ENCODE measurements around the gene BMPR1A. TPM values are rescaled to one million over a fixed set of nuclear protein-coding genes. Genes with fewer than 3 reads are reported as not detected.

Gene BMPR1A
- total RNA-seq, 1 experiment from 2014 or later: 21.4 TPM

DNA sequence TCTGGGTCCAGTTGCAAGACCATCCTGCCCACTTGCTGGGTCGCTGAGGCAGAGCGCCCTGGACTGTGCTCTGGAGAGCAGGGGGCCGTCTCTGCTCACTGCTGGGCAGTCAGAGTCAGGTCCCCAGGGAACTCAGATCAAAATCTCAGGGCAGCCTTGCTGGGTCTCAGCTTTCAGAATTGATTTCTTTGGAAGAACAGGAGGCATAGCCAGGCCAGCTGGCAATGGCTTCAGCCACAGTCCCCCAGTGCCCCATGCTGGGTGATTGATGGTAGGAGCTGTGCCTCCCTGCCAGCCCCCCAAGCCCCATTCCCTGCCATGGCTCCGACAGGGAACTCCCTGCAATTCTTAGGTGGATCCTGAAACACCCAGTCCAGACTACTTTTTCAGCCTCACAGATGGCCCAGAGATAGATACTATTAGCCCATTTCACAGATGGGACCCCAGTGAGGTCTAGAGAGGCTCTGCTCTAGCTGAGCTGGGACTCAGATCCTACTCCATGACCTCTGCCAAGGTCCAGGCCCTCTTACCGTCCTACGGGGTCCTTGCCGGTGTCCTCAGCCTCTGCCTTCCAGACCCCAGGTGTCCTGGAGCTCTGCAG lies 200.5 kb downstream of the BMPR1A start:
- no peak for DNase-seq
- Mint-ChIP-seq H3K36me3 (ENCODE audit: insufficient read depth, unreplicated experiment) (peaks cover 6% of the 10 kb centered on the region), H3K27ac (ENCODE audit: unreplicated experiment) (no peak overlapping the region), H3K9me3 (ENCODE audit: low read depth, unreplicated experiment) (no peaks in the 10 kb centered on the region), H3K4me3 (ENCODE audit: low read depth, unreplicated experiment) (no peak overlapping the region), H3K27me3 (ENCODE audit: unreplicated experiment) (no peaks in the 10 kb centered on the region), H3K4me1 (ENCODE audit: low read depth, unreplicated experiment) (peaks cover 9% of the 10 kb centered on the region)
- TF ChIP-seq, protein P1, sequence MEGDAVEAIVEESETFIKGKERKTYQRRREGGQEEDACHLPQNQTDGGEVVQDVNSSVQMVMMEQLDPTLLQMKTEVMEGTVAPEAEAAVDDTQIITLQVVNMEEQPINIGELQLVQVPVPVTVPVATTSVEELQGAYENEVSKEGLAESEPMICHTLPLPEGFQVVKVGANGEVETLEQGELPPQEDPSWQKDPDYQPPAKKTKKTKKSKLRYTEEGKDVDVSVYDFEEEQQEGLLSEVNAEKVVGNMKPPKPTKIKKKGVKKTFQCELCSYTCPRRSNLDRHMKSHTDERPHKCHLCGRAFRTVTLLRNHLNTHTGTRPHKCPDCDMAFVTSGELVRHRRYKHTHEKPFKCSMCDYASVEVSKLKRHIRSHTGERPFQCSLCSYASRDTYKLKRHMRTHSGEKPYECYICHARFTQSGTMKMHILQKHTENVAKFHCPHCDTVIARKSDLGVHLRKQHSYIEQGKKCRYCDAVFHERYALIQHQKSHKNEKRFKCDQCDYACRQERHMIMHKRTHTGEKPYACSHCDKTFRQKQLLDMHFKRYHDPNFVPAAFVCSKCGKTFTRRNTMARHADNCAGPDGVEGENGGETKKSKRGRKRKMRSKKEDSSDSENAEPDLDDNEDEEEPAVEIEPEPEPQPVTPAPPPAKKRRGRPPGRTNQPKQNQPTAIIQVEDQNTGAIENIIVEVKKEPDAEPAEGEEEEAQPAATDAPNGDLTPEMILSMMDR (IDR thresholded peaks at IDR 0.05; ENCODE audit: unreplicated experiment): no peak
- intact Hi-C loops (cut with micrococcal nuclease; ENCODE audit: unreplicated experiment): no loop called here
- no TSS peak for BruUV-seq (replicated peaks)
- CTCF ChIA-PET: no interaction called here

DNA sequence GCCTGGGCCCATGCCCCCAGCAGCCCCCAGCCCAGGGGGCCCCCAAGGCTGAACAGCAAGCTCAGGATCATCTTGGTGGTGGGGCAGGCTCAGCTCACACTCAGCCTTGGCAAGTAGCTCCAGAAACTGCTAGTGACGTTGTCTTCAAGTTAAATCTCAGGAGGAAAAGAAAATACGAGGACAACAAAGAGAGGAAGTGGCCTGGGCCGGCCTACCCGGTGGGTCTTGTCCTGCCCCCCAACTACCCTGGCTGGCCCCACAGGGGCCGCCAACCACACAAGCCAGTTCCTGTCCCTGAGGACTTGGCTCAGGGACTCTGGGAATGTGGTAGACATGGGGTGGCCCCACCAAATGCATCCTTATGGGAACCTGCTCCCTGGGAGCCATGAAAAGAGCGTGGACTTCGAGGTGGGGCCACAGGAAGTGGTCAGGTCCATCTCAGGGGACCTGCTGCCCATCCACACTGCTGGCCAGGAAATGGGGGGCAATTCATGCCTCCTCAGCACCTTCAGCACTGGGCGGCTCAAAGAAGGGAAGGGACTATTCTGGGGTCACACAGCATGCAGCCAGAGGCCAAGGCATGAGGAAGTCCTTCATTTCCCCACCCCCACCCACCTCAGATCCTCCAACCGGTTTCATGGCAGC lies 201.2 kb downstream of the BMPR1A start, which contains the start of gene MMRN2:
Gene MMRN2, minus strand, starts transcription at position 145 of the 645 bp plus-strand sequence. Its CDS starts 74 bp downstream, at position 71.
- Mint-ChIP-seq H3K27ac (ENCODE audit: unreplicated experiment) (no peak within 1 kb of the TSS), H3K4me1 (ENCODE audit: low read depth, unreplicated experiment) (peaks cover 9% of the 10 kb centered on the region), H3K27me3 (ENCODE audit: unreplicated experiment) (no peaks in the 10 kb centered on the region), H3K36me3 (ENCODE audit: insufficient read depth, unreplicated experiment) (peaks cover 6% of the 10 kb centered on the region), H3K9me3 (ENCODE audit: low read depth, unreplicated experiment) (no peaks in the 10 kb centered on the region), H3K4me3 (ENCODE audit: low read depth, unreplicated experiment) (peak within 1 kb of the TSS; percentile 35)
- intact Hi-C loops (cut with micrococcal nuclease; ENCODE audit: unreplicated experiment): no loop called here
- CTCF ChIA-PET: interaction anchor here (0.7 kb wide), 1 partner anchor 266 kb away, joined by 7 read pairs; no protein-coding TSS in a partner anchor
- no peak for DNase-seq
- TF ChIP-seq, protein P1 (IDR thresholded peaks at IDR 0.05; ENCODE audit: unreplicated experiment): no peak
- BruUV-seq (replicated peaks): no TSS peak

DNA sequence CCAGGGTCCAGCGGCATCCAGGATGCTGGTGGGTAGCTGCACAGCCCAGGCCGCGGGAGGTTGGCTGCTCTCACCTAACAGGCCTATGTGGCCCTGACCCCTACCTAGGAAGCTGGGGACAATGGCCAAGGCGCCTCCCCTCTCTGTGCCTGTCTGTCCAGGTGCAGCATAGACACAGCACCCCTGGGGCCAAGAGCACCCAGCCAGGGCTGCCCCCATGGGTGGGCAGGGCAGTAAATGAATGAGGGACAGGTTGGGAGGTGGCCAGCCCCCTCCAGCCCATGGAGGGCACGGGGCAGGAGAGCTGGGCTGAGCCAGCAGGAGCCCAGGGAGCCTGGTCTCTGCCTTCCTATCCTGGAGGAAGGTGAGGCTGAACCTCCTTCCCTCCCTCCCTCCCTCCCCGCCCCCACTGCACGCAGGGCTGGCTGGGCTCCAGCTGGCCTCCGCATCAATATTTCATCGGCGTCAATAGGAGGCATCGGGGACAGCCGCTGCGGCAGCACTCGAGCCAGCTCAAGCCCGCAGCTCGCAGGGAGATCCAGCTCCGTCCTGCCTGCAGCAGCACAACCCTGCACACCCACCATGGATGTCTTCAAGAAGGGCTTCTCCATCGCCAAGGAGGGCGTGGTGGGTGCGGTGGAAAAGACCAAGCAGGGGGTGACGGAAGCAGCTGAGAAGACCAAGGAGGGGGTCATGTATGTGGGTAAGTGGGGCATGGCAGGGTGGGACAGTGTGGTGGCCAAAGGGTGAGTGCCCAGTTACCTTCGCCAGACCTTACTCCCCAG lies 201.9 kb downstream of the BMPR1A start, which contains the start of gene SNCG:
Gene SNCG, plus strand, starts transcription at position 484 of the 785 bp plus-strand sequence. Its CDS starts 99 bp downstream, at position 583.
- no peak within 1 kb of the TSS for H3K27ac Mint-ChIP-seq (ENCODE audit: unreplicated experiment)
- H3K27me3 Mint-ChIP-seq (ENCODE audit: unreplicated experiment): no peaks in the 10 kb centered on the region
- no TSS peak for BruUV-seq (replicated peaks)
- H3K9me3 Mint-ChIP-seq (ENCODE audit: low read depth, unreplicated experiment): no peaks in the 10 kb centered on the region
- peaks cover 6% of the 10 kb centered on the region for H3K36me3 Mint-ChIP-seq (ENCODE audit: insufficient read depth, unreplicated experiment)
- TF ChIP-seq, protein P1 (IDR thresholded peaks at IDR 0.05; ENCODE audit: unreplicated experiment): no peak
- peak within 1 kb of the TSS; percentile 35 for H3K4me3 Mint-ChIP-seq (ENCODE audit: low read depth, unreplicated experiment)
- peaks cover 9% of the 10 kb centered on the region for H3K4me1 Mint-ChIP-seq (ENCODE audit: low read depth, unreplicated experiment)
- intact Hi-C loops (cut with micrococcal nuclease; ENCODE audit: unreplicated experiment): no loop called here
- DNase-seq: no peak
- CTCF ChIA-PET: interaction anchor here (0.7 kb wide), 1 partner anchor 267 kb away, joined by 7 read pairs; no protein-coding TSS in a partner anchor

DNA sequence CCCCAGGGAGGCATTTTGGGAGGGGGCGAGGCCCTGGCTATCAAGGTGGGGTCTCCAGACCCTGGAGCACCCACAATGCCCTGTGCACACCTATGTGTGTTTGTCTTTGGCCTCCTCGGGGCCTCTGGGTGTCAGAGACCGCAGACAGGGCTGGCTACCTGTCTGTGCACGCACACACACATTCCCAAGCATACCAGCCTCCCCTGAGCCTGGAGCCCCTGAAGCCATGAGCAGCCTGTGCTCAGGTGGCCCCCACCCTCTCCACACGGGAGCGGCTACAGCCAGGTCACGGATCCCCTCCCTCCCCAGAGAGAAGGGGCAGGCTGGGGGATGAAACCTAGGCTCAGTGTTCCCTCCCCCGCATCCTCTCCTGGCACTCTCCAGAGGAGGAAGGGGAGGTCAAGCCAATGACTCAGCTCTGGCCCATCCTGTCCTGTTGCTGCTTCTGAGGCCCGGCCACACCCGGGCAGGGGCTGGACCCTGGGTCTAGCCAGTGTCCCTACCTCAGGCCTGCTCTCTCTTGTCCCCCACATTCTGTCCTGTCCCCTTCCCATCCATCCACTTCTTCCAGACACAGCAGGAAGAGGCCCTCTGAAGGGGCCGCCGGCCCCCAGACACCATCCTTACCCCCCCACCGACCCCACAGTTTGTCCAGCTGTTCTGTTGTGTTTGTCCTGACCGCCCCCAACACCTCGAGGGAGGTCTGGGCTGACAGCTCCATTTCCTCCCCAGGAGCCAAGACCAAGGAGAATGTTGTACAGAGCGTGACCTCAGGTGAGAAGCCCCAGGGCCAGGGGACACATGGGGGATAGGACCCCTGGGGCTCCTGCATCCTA lies 202.7 kb downstream of the BMPR1A start:
- Mint-ChIP-seq H3K27ac (ENCODE audit: unreplicated experiment) (no peak overlapping the region), H3K4me3 (ENCODE audit: low read depth, unreplicated experiment) (peak overlapping the region; percentile 35), H3K36me3 (ENCODE audit: insufficient read depth, unreplicated experiment) (peaks cover 6% of the 10 kb centered on the region), H3K4me1 (ENCODE audit: low read depth, unreplicated experiment) (peaks cover 9% of the 10 kb centered on the region), H3K27me3 (ENCODE audit: unreplicated experiment) (no peaks in the 10 kb centered on the region), H3K9me3 (ENCODE audit: low read depth, unreplicated experiment) (no peaks in the 10 kb centered on the region)
- TF ChIP-seq, protein P1 (IDR thresholded peaks at IDR 0.05; ENCODE audit: unreplicated experiment): no peak
- DNase-seq: peak; percentile 51
- CTCF ChIA-PET: no interaction called here
- BruUV-seq (replicated peaks): no TSS peak
- intact Hi-C loops (cut with micrococcal nuclease; ENCODE audit: unreplicated experiment): no loop called here

Measured in Calu3 (cell line).